Mesenchymal stem cell (in vitro differentiated cells and primary cell): ENCODE results near the gene ADCY10.

Experiments used
- DNase-seq: peaks from one replicate; pipeline ENCODE4 v3.0.0-alpha.2; 2013
- H2AFZ ChIP-seq: one replicate; pipeline ENCODE4 v1.6.1; 2013; ENCODE audit warnings: low read depth, mild to moderate bottlenecking, control low read depth, inconsistent platforms, low read length, moderate library complexity
- H2AK5ac ChIP-seq: 2 replicates; pipeline ENCODE4 v1.6.1; 2013; ENCODE audit warnings: low read length, moderate library complexity, mild to moderate bottlenecking, inconsistent platforms; ENCODE audit not compliant: severe bottlenecking
- H2BK120ac ChIP-seq: one replicate; pipeline ENCODE4 v1.6.1; 2013; ENCODE audit warnings: low read depth, mild to moderate bottlenecking, inconsistent platforms, low read length, moderate library complexity
- H2BK12ac ChIP-seq, 2 experiments: one replicate each; pipeline ENCODE4 v1.6.1; 2013; ENCODE audit warnings: inconsistent platforms in 2 of 2, low read length in 2 of 2, mild to moderate bottlenecking in 2 of 2, moderate library complexity in 2 of 2, control low read depth in 1 of 2
- H2BK15ac ChIP-seq: one replicate; pipeline ENCODE4 v1.6.1; 2013; ENCODE audit warnings: mild to moderate bottlenecking, low read depth, inconsistent platforms; ENCODE audit not compliant: poor library complexity, severe bottlenecking
- H2BK5ac ChIP-seq: 2 replicates; pipeline ENCODE4 v1.6.1; 2013; ENCODE audit warnings: low read depth, mild to moderate bottlenecking, low read length, control low read depth, inconsistent platforms; ENCODE audit not compliant: poor library complexity, severe bottlenecking
- H3K14ac ChIP-seq, 2 experiments: one replicate each; pipeline ENCODE4 v1.6.1; 2013; ENCODE audit warnings: inconsistent platforms in 2 of 2, low read length in 2 of 2, control low read depth in 1 of 2, mild to moderate bottlenecking in 1 of 2, moderate library complexity in 1 of 2
- H3K18ac ChIP-seq, 2 experiments: one replicate each; pipeline ENCODE4 v1.6.1; 2013; ENCODE audit warnings: inconsistent platforms in 2 of 2, low read length in 2 of 2, control low read depth in 1 of 2, low read depth in 1 of 2, mild to moderate bottlenecking in 1 of 2
- H3K23ac ChIP-seq, 2 experiments: one replicate each; pipeline ENCODE4 v1.6.1; 2013; ENCODE audit warnings: inconsistent platforms in 2 of 2, low read length in 2 of 2, mild to moderate bottlenecking in 2 of 2, moderate library complexity in 2 of 2, control low read depth in 1 of 2
- H3K27ac ChIP-seq: 2 replicates; pipeline ENCODE4 v1.5.1; 2013; ENCODE audit warnings: mild to moderate bottlenecking, moderate library complexity, low read length, control low read depth, inconsistent platforms; ENCODE audit not compliant: poor library complexity, severe bottlenecking
- H3K27me3 ChIP-seq, 2 experiments: 2 replicates each; pipeline versions ENCODE4 v1.6.1 to v1.7.0; 2013; ENCODE audit warnings: low read length in 2 of 2, mild to moderate bottlenecking in 2 of 2, moderate library complexity in 2 of 2, control low read depth in 1 of 2, inconsistent platforms in 1 of 2; ENCODE audit not compliant: control insufficient read depth in 1 of 2, insufficient read depth in 1 of 2
- H3K36me3 ChIP-seq, 2 experiments: 2 replicates each; pipeline versions ENCODE4 v1.6.1 to v1.7.0; 2013; ENCODE audit warnings: low read length in 2 of 2, control low read depth in 1 of 2, inconsistent platforms in 1 of 2, low read depth in 1 of 2, mild to moderate bottlenecking in 1 of 2; ENCODE audit not compliant: insufficient read depth in 2 of 2, control insufficient read depth in 1 of 2
- H3K4ac ChIP-seq, 2 experiments: one replicate each; pipeline ENCODE4 v1.6.1; 2013; ENCODE audit warnings: inconsistent platforms in 2 of 2, low read length in 2 of 2, mild to moderate bottlenecking in 2 of 2, moderate library complexity in 2 of 2, control low read depth in 1 of 2, low read depth in 1 of 2
- H3K4me1 ChIP-seq: 2 replicates; pipeline ENCODE4 v1.6.1; 2013; ENCODE audit warnings: low read depth, low read length, control low read depth; ENCODE audit not compliant: control insufficient read depth, insufficient read depth
- H3K4me2 ChIP-seq: 2 replicates; pipeline ENCODE4 v1.6.1; 2013; ENCODE audit warnings: low read length, mild to moderate bottlenecking, inconsistent platforms; ENCODE audit not compliant: poor library complexity, severe bottlenecking
- H3K4me3 ChIP-seq, 2 experiments: 2 replicates each; pipeline versions ENCODE4 v1.5.1 to v1.7.0; 2013; ENCODE audit warnings: low read length in 2 of 2, mild to moderate bottlenecking in 2 of 2, control low read depth in 1 of 2, low read depth in 1 of 2; ENCODE audit not compliant: insufficient read depth in 1 of 2
- H3K79me1 ChIP-seq: replicated peaks from 2 replicates; pipeline ENCODE4 v1.6.1; 2013; ENCODE audit warnings: mild to moderate bottlenecking, control low read depth, low read length, inconsistent platforms; ENCODE audit not compliant: poor library complexity, severe bottlenecking
- H3K9ac ChIP-seq: 2 replicates; pipeline ENCODE4 v1.7.0; 2013; ENCODE audit warnings: mild to moderate bottlenecking, low read length, moderate library complexity
- H3K9me3 ChIP-seq: 2 replicates; pipeline ENCODE4 v1.7.0; 2013; ENCODE audit warnings: mild to moderate bottlenecking, low read length; ENCODE audit not compliant: control insufficient read depth
- H4K8ac ChIP-seq: one replicate; pipeline ENCODE4 v1.6.1; 2013; ENCODE audit warnings: inconsistent platforms, mild to moderate bottlenecking, low read length, moderate library complexity
- H4K91ac ChIP-seq: one replicate; pipeline ENCODE4 v1.6.1; 2013; ENCODE audit warnings: mild to moderate bottlenecking, low read length, inconsistent platforms
- WGBS: methylation state at CpG from one replicate; pipeline ENCODE4 v1.1.7; 2013; ENCODE audit warnings: mixed read lengths; 5-methylcytosine and 5-hydroxymethylcytosine counted together

The ADCY10 gene

DNA sequence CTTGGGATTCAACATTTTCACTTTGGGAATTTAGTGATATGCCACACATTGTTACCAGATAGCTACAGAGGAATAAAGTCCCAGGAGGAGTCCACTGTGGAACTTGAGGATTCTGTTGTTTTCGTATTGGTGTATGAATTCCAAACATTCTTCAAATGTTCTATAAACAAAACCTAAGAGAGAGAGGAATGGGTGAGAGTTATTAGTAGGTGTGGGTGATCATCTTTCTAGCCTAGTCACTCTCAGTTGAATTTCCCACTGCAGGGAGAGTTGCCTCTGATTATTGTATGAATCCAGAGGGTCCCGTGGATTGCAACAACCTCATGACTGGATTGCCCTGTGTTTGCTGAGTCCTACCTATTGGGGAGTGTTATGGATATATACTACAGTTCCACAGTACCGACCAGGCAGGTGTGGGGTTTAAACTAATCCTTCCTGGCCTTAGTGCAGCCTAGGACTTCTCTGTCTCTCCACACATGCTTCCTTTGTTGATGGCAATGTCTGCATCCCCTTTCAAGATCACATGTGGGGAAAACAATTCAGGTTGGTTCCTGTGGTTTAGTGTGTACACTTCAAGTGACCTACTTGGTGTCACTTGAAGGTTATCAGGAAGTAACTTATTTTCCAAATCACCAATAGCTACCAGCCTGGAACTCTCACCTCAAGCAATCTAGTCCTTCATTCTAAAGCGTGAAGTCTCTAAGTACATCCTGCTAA, 91.8 kb downstream of the ADCY10 start:
- no peak overlapping the region for H3K9ac ChIP-seq
- H4K8ac ChIP-seq = no peak overlapping the region
- H3K14ac ChIP-seq = no peak overlapping the region
- 96% methylated on average over 3 of the region's 4 CpGs for WGBS
- no peak overlapping the region for H2AFZ ChIP-seq
- H3K9me3 ChIP-seq = no peaks in the 10 kb centered on the region
- no peaks in the 10 kb centered on the region for H3K36me3 ChIP-seq
- no peak overlapping the region for H4K91ac ChIP-seq
- no peak overlapping the region for H2BK12ac ChIP-seq
- no peak for DNase-seq
- H2BK120ac ChIP-seq = no peak overlapping the region
- no peaks in the 10 kb centered on the region for H3K79me1 ChIP-seq
- peak overlapping the region; percentile 69 for H3K27ac ChIP-seq
- no peak overlapping the region for H3K18ac ChIP-seq
- H2AK5ac ChIP-seq = peak overlapping the region; percentile 31
- H2BK5ac ChIP-seq = no peak overlapping the region
- H3K27me3 ChIP-seq = no peaks in the 10 kb centered on the region
- H2BK15ac ChIP-seq = no peak overlapping the region
- H3K4me3 ChIP-seq = no peak overlapping the region
- no peak overlapping the region for H3K4ac ChIP-seq
- H3K4me2 ChIP-seq = no peak overlapping the region
- peaks cover 13% of the 10 kb centered on the region for H3K4me1 ChIP-seq
- no peak overlapping the region for H3K23ac ChIP-seq

DNA sequence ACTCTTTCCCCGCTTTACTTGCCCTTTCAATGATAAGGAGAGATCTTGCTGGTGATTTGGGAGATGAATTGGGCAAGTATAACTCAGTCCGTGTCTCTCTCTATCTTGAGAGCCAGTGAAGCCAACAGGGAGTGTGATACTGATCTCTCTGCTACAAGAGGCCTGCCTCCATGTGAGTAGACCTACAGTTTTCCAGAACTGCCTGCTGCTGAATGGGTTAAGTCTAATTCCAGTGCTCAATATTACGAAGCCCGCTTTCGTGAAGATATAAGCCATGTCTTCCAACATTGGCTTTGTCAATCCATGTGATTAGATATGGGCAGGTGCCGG, 92.6 kb downstream of the ADCY10 start:
- peak overlapping the region; percentile 85 for H2AK5ac ChIP-seq
- no peak overlapping the region for H3K4ac ChIP-seq
- no peak overlapping the region for H4K91ac ChIP-seq
- peak overlapping the region; percentile 69 for H3K27ac ChIP-seq
- no peak overlapping the region for H2BK120ac ChIP-seq
- 93% methylated on average over 6 of the region's 6 CpGs for WGBS
- no peak overlapping the region for H2AFZ ChIP-seq
- H2BK15ac ChIP-seq = no peak overlapping the region
- H2BK12ac ChIP-seq = peak overlapping the region in 1 of 2 experiments; percentile 42
- no peak overlapping the region for H3K23ac ChIP-seq
- peak overlapping the region in 1 of 2 experiments; percentile 73 for H3K18ac ChIP-seq
- no peak overlapping the region for H3K14ac ChIP-seq
- no peak overlapping the region for H2BK5ac ChIP-seq
- no peak overlapping the region for H3K4me2 ChIP-seq
- no peaks in the 10 kb centered on the region for H3K27me3 ChIP-seq
- H3K9ac ChIP-seq = no peak overlapping the region
- no peak for DNase-seq
- no peak overlapping the region for H4K8ac ChIP-seq
- no peaks in the 10 kb centered on the region for H3K79me1 ChIP-seq
- no peak overlapping the region for H3K4me3 ChIP-seq
- peaks cover 13% of the 10 kb centered on the region for H3K4me1 ChIP-seq
- no peaks in the 10 kb centered on the region for H3K36me3 ChIP-seq
- no peaks in the 10 kb centered on the region for H3K9me3 ChIP-seq

DNA sequence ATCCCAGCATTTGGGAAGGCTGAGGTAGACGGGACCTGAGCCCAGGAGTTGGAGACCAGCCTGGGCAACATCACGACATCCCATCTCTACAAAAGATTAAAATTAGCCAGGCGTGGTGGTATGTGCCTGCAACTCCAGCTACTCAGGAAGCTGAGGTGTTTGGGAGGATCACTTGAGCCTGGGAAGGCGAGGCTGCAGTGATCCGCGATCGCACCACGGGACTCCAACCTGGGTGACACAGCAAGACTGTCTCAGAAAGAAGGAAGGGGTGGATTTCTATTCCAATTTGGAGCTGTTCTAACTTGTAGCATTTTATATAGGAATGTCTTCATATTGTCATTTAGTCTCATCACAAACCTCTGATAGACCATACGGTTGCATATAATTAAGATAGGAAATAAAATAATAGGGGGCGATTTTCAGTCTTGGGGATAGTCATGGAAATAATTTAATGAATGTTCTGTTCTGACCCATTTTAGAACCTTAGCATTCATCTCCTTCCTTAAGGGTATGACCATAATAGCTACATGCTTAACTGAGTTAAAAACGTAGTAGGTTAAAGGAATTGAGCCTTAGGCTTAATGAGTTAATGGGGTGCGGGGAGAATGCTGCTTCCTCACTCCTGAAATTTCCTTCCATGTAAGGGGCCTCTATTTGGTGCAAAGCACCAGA, 93.1 kb downstream of the ADCY10 start:
- Histone ChIP-seq H3K4me1 (peaks cover 13% of the 10 kb centered on the region), H3K4ac (no peak overlapping the region), H3K23ac (no peak overlapping the region), H3K4me3 (no peak overlapping the region), H4K8ac (peak overlapping the region; percentile 54), H2BK120ac (no peak overlapping the region), H3K9me3 (peaks cover 2% of the 10 kb centered on the region), H2AK5ac (peak overlapping the region; percentile 85), H3K36me3 (no peaks in the 10 kb centered on the region), H3K27ac (peak overlapping the region; percentile 74), H3K14ac (no peak overlapping the region), H3K4me2 (peak overlapping the region; percentile 52), H2AFZ (no peak overlapping the region), H3K27me3 (no peaks in the 10 kb centered on the region), H2BK5ac (no peak overlapping the region), H2BK12ac (peak overlapping the region; percentile 83 to 84), H3K9ac (peak overlapping the region; percentile 82), H4K91ac (peak overlapping the region; percentile 86), H2BK15ac (peak overlapping the region; percentile 69), H3K18ac (peak overlapping the region in 1 of 2 experiments; percentile 74), H3K79me1 (no peaks in the 10 kb centered on the region)
- no peak for DNase-seq
- WGBS = 90% methylated on average over 6 of the region's 12 CpGs

DNA sequence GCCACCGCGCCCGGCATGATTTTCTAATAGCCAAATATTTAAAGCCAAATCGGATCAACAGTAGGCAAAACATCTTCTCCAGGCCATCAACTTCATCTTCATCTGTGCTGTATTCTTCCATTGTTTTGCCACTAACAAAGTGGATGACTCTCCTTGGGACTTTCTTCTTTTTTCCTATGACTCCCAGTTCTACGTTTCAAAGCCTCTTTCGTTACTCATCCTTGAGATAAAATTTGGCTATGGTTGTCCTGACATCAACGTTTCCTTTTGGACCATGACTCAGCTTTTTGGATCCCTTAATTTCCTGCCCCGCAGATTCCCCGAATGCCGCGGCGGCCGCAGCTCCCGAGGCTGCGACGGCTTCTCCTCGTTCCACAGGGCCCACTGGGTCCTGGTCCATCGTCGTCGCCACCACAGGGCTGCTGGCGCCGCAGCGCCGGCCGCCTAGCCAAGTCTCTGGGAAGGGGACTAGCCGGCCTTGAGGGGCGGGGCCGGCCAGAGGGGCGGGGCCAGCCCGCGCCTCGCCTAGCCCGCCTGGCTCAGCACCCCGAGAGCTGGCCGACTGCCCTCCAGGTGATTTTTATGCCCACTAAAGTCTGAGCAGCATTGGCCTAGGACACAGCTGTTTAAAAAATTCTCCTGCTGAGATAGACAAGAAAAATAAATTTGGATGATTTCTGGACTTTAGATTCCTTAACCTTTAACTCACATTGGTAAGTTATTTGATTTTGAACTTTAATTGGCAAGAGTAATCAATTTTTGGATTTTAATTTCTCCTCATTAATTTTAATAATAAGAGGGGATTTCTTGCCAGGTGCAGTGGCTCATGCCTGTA, 93.9 kb downstream of the ADCY10 start:
- Histone ChIP-seq H3K4me1 (peaks cover 13% of the 10 kb centered on the region), H3K9me3 (peaks cover 9% of the 10 kb centered on the region), H2BK120ac (peak overlapping the region; percentile 19), H4K8ac (no peak overlapping the region), H3K18ac (no peak overlapping the region), H3K36me3 (no peaks in the 10 kb centered on the region), H2BK12ac (no peak overlapping the region), H3K27ac (peak overlapping the region; percentile 74), H3K4me2 (peak overlapping the region; percentile 56), H2AFZ (no peak overlapping the region), H2BK5ac (peak overlapping the region; percentile 68), H3K4ac (no peak overlapping the region), H2BK15ac (peak overlapping the region; percentile 28), H3K4me3 (peak overlapping the region; percentile 20 to 59), H4K91ac (no peak overlapping the region), H3K9ac (peak overlapping the region; percentile 82), H3K79me1 (no peaks in the 10 kb centered on the region), H3K14ac (no peak overlapping the region), H3K27me3 (no peaks in the 10 kb centered on the region), H2AK5ac (no peak overlapping the region), H3K23ac (no peak overlapping the region)
- 12% methylated on average over 34 of the region's 35 CpGs for WGBS
- peak; percentile 97 for DNase-seq
